Liver (tissue), 9 donors: ENCODE measurements around the gene GPATCH2. TPM values are rescaled to one million over a fixed set of nuclear protein-coding genes. Genes with fewer than 3 reads are reported as not detected.

Experiments used
- DNase-seq: peaks from one replicate; pipeline ENCODE4 v3.0.0-alpha.2; 2017; ENCODE audit warnings: low spot score
- H3K27ac ChIP-seq, 2 donors: one replicate each; pipeline ENCODE4 v1.7.0; 2013; ENCODE audit warnings: inconsistent platforms in 2 of 2, low read length in 2 of 2, control low read depth in 1 of 2, low read depth in 1 of 2, mild to moderate bottlenecking in 1 of 2
- H3K27me3 ChIP-seq, 4 donors: one replicate each; pipeline versions ENCODE4 v1.6.1 to v1.7.0; 2013; ENCODE audit warnings: low read length in 3 of 4, inconsistent platforms in 1 of 4, mild to moderate bottlenecking in 1 of 4, moderate library complexity in 1 of 4; ENCODE audit not compliant: control insufficient read depth in 4 of 4, insufficient read depth in 4 of 4
- H3K36me3 ChIP-seq, 4 donors: one replicate each; pipeline versions ENCODE4 v1.6.1 to v1.7.0; 2013; ENCODE audit warnings: low read length in 3 of 4, mild to moderate bottlenecking in 3 of 4, low read depth in 1 of 4, moderate library complexity in 1 of 4; ENCODE audit not compliant: control insufficient read depth in 4 of 4, insufficient read depth in 3 of 4
- H3K4me1 ChIP-seq, 4 donors: one replicate each; pipeline versions ENCODE4 v1.6.1 to v1.7.0; 2013; ENCODE audit warnings: low read length in 3 of 4, mild to moderate bottlenecking in 3 of 4, moderate library complexity in 1 of 4; ENCODE audit not compliant: control insufficient read depth in 4 of 4, insufficient read depth in 4 of 4
- H3K4me3 ChIP-seq, 3 donors: one replicate each; pipeline versions ENCODE4 v1.6.1 to v1.7.0; 2013; ENCODE audit warnings: low read length in 3 of 3, control low read depth in 1 of 3, low read depth in 1 of 3, mild to moderate bottlenecking in 1 of 3
- H3K9ac ChIP-seq, 2 donors: one replicate each; pipeline ENCODE4 v1.7.0; 2013; ENCODE audit warnings: low read length in 2 of 2, mild to moderate bottlenecking in 2 of 2, moderate library complexity in 2 of 2, control low read depth in 1 of 2, low read depth in 1 of 2
- H3K9me3 ChIP-seq, 4 donors: one replicate each; pipeline versions ENCODE4 v1.6.1 to v1.7.0; 2013; ENCODE audit warnings: low read length in 3 of 4; ENCODE audit not compliant: control insufficient read depth in 4 of 4
- EGR1 ChIP-seq, 2 donors: IDR thresholded peaks; 2 replicates each; pipeline ENCODE4 v1.6.1; 2016 to 2018; ENCODE audit warnings: antibody characterized with exemption in 2 of 2, low read depth in 2 of 2
- FOXA1 ChIP-seq: IDR thresholded peaks from 2 replicates; pipeline ENCODE4 v1.6.1; 2016; ENCODE audit warnings: antibody characterized with exemption
- FOXA2 ChIP-seq: IDR thresholded peaks from 2 replicates; pipeline ENCODE4 v1.6.1; 2016; ENCODE audit warnings: antibody characterized with exemption
- GABPA ChIP-seq, 2 donors: IDR thresholded peaks in 1 of 2; conservative IDR thresholded peaks in 1 of 2; 2 replicates each; pipeline ENCODE4 v1.6.1; 2016; ENCODE audit warnings: antibody characterized with exemption in 2 of 2, mild to moderate bottlenecking in 1 of 2, moderate library complexity in 1 of 2
- HNF4A ChIP-seq, 2 donors: conservative IDR thresholded peaks; 2 replicates each; pipeline ENCODE4 v1.6.1; 2016; ENCODE audit warnings: antibody characterized with exemption in 2 of 2, mild to moderate bottlenecking in 2 of 2
- HNF4G ChIP-seq: IDR thresholded peaks from 2 replicates; pipeline ENCODE4 v1.6.1; 2016; ENCODE audit warnings: antibody characterized with exemption
- JUND ChIP-seq, 2 donors: IDR thresholded peaks; 2 replicates each; pipeline ENCODE4 v1.6.1; 2016; ENCODE audit warnings: antibody characterized with exemption in 2 of 2
- NR2F2 ChIP-seq: IDR thresholded peaks from 2 replicates; pipeline ENCODE4 v1.6.1; 2016; ENCODE audit warnings: antibody characterized with exemption
- RXRA ChIP-seq, 2 donors: IDR thresholded peaks; 2 replicates each; pipeline ENCODE4 v1.6.1; 2017 to 2018; ENCODE audit warnings: antibody characterized with exemption in 2 of 2, mild to moderate bottlenecking in 1 of 2
- SP1 ChIP-seq: IDR thresholded peaks from 2 replicates; pipeline ENCODE4 v1.6.1; 2018; ENCODE audit warnings: antibody characterized with exemption, mild to moderate bottlenecking
- YY1 ChIP-seq: IDR thresholded peaks from 2 replicates; pipeline ENCODE4 v1.6.1; 2016; ENCODE audit warnings: antibody characterized with exemption, mild to moderate bottlenecking
- WGBS: extraction: QIAGEN DNeasy Blood & Tissue Kit; methylation state at CpG from one replicate; pipeline ENCODE4 v1.1.7; 2013; 5-methylcytosine and 5-hydroxymethylcytosine counted together
- polyA plus RNA-seq, 2 donors: library from polyadenylated mRNA; stranded (reverse) in 1 of 2; unstranded in 1 of 2; fragments of 200-250 nt in 1 of 2; fragments of >200 nt in 1 of 2; fragmentation: Nextera tagmentation in 1 of 2; extraction: Ambion mirVana in 1 of 2; gene quantifications; one replicate each; pipeline versions ENCODE4 v1.2.1 to v1.2.3, GENCODE V29; 2013 to 2015
- total RNA-seq, 2 donors: library from RNA; depleted of rRNA; stranded (reverse); fragments of >200 nt; gene quantifications; one replicate each; pipeline ENCODE4 v1.2.3, GENCODE V29; 2014
- TF ChIP-seq, protein P1 (sequence below): IDR thresholded peaks from 2 replicates; pipeline ENCODE4 v1.6.1; 2016; ENCODE audit warnings: antibody characterized with exemption
- TF ChIP-seq, protein P2 (sequence below): IDR thresholded peaks from 2 replicates; pipeline ENCODE4 v1.6.1; 2016; ENCODE audit warnings: antibody characterized with exemption
- TF ChIP-seq, protein P3 (sequence below): IDR thresholded peaks from 2 replicates; pipeline ENCODE4 v1.6.1; 2016; ENCODE audit warnings: antibody characterized with exemption, mild to moderate bottlenecking
- TF ChIP-seq, protein P4 (sequence below): fragments of 150-350 bp; IDR thresholded peaks from 2 replicates; pipeline ENCODE4 v1.5.1; 2017; ENCODE audit warnings: improper control_type of control experiment, low read depth, low read length; ENCODE audit not compliant: missing input control
- donor health status: healthy.
- donor health status: healthy.
- donor health status: healthy.
- donor health status: healthy.
- donor health status: healthy.

The GPATCH2 gene
- total and polyA plus RNA-seq, 4 donors, result 1.6 to 11.2 (median 5.8) TPM

DNA sequence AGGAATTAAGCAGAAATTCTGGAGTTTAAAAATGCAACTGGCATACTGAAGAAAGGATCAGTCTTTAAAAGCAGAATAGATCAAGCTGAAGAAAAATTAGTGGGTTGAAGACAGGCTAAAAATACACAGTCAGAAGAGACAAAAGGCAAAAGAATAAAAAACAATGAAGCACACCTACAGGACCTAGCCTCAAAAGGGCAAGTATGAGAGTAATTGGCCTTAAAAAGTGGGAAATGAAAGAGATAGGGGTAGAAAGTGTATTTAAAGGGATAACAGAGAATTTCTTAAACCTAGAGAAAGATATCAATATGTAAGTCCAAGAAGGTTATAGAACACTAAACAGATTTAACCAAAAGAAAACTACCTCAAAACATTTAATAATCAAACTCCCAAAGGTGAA is 152.4 kb downstream of the GPATCH2 start:
- TF ChIP-seq GABPA (IDR thresholded peaks at IDR 0.05 in 1 of 2, conservative IDR thresholded peaks at IDR 0.05 in 1 of 2) (no peak), EGR1 (IDR thresholded peaks at IDR 0.05; ENCODE audit: low read depth in 2 of 2) (no peak)
- Histone ChIP-seq H3K36me3 (no peaks in the 10 kb centered on the region), H3K4me1 (no peaks in the 10 kb centered on the region), H3K27me3 (no peaks in the 10 kb centered on the region), H3K9ac (no peak overlapping the region), H3K9me3 (no peaks in the 10 kb centered on the region), H3K4me3 (no peak overlapping the region), H3K27ac (no peak overlapping the region)
- DNase-seq, result no peak

DNA sequence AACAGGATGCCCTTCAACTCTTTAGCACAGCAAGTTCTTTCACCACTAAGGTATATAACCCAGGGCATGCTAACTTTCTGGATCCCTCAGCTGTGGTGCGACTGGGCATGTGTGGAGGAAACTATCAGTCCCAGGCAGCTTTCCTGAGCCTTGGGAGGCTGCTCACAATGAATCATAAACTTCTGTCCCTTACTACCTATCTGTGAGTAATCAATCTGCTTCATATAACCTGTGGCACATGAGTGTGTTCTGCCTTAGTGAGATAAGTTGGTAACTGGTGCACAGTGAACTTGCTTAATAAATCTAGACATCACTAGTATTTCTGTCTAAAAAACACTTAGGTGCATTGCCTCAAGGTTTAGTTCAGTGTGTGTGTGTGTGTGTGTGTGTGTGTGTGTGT is 158.0 kb downstream of the GPATCH2 start:
- WGBS, result 98% methylated on average over 1 of the region's 1 CpG
- DNase-seq, result no peak
- H3K4me1 ChIP-seq, result no peaks in the 10 kb centered on the region
- no peaks in the 10 kb centered on the region for H3K27me3 ChIP-seq
- H3K9me3 ChIP-seq, result no peaks in the 10 kb centered on the region
- no peak overlapping the region for H3K27ac ChIP-seq
- TF ChIP-seq, protein P1, sequence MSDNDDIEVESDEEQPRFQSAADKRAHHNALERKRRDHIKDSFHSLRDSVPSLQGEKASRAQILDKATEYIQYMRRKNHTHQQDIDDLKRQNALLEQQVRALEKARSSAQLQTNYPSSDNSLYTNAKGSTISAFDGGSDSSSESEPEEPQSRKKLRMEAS, result no peak
- TF ChIP-seq, protein P2, sequence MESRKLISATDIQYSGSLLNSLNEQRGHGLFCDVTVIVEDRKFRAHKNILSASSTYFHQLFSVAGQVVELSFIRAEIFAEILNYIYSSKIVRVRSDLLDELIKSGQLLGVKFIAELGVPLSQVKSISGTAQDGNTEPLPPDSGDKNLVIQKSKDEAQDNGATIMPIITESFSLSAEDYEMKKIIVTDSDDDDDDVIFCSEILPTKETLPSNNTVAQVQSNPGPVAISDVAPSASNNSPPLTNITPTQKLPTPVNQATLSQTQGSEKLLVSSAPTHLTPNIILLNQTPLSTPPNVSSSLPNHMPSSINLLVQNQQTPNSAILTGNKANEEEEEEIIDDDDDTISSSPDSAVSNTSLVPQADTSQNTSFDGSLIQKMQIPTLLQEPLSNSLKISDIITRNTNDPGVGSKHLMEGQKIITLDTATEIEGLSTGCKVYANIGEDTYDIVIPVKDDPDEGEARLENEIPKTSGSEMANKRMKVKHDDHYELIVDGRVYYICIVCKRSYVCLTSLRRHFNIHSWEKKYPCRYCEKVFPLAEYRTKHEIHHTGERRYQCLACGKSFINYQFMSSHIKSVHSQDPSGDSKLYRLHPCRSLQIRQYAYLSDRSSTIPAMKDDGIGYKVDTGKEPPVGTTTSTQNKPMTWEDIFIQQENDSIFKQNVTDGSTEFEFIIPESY, result no peak
- TF ChIP-seq, protein P3, sequence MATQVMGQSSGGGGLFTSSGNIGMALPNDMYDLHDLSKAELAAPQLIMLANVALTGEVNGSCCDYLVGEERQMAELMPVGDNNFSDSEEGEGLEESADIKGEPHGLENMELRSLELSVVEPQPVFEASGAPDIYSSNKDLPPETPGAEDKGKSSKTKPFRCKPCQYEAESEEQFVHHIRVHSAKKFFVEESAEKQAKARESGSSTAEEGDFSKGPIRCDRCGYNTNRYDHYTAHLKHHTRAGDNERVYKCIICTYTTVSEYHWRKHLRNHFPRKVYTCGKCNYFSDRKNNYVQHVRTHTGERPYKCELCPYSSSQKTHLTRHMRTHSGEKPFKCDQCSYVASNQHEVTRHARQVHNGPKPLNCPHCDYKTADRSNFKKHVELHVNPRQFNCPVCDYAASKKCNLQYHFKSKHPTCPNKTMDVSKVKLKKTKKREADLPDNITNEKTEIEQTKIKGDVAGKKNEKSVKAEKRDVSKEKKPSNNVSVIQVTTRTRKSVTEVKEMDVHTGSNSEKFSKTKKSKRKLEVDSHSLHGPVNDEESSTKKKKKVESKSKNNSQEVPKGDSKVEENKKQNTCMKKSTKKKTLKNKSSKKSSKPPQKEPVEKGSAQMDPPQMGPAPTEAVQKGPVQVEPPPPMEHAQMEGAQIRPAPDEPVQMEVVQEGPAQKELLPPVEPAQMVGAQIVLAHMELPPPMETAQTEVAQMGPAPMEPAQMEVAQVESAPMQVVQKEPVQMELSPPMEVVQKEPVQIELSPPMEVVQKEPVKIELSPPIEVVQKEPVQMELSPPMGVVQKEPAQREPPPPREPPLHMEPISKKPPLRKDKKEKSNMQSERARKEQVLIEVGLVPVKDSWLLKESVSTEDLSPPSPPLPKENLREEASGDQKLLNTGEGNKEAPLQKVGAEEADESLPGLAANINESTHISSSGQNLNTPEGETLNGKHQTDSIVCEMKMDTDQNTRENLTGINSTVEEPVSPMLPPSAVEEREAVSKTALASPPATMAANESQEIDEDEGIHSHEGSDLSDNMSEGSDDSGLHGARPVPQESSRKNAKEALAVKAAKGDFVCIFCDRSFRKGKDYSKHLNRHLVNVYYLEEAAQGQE, result no peak
- H3K36me3 ChIP-seq, result no peaks in the 10 kb centered on the region
- H3K9ac ChIP-seq, result no peak overlapping the region
- no peak overlapping the region for H3K4me3 ChIP-seq

DNA sequence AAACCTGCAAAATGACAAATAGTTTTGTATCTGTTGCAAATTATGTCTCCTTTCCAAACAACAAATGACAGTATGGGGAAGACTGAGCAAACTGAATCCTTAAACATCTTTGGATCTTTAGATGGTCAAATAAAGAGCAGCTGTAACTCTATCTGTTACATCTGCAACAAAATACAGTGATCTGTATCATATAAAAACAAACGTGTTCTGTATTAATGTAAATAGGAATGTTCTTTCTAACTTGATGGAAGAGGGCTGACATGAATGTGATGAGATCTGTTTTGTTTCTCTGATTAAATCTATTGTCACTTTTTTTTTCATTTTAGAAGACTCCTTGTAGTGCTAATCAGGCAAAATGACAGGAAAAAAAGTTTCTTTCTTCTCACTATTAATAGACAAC is 159.5 kb downstream of the GPATCH2 start:
- Histone ChIP-seq H3K27ac (no peak overlapping the region), H3K27me3 (no peaks in the 10 kb centered on the region), H3K4me1 (no peaks in the 10 kb centered on the region), H3K9me3 (no peaks in the 10 kb centered on the region), H3K9ac (no peak overlapping the region), H3K4me3 (no peak overlapping the region), H3K36me3 (no peaks in the 10 kb centered on the region)
- DNase-seq, result no peak
- 89% methylated on average over 1 of the region's 1 CpG for WGBS
- TF ChIP-seq FOXA2 (no peak), NR2F2 (no peak), SP1 (no peak), FOXA1 (no peak), RXRA (IDR thresholded peaks at IDR 0.05) (no peak), HNF4G (no peak), HNF4A (conservative IDR thresholded peaks at IDR 0.05) (no peak), EGR1 (IDR thresholded peaks at IDR 0.05; ENCODE audit: low read depth in 2 of 2) (no peak), JUND (IDR thresholded peaks at IDR 0.05) (no peak), GABPA (IDR thresholded peaks at IDR 0.05 in 1 of 2, conservative IDR thresholded peaks at IDR 0.05 in 1 of 2) (no peak), YY1 (no peak)
- TF ChIP-seq, protein P1, result no peak
- TF ChIP-seq, protein P2, result no peak
- TF ChIP-seq, protein P4, sequence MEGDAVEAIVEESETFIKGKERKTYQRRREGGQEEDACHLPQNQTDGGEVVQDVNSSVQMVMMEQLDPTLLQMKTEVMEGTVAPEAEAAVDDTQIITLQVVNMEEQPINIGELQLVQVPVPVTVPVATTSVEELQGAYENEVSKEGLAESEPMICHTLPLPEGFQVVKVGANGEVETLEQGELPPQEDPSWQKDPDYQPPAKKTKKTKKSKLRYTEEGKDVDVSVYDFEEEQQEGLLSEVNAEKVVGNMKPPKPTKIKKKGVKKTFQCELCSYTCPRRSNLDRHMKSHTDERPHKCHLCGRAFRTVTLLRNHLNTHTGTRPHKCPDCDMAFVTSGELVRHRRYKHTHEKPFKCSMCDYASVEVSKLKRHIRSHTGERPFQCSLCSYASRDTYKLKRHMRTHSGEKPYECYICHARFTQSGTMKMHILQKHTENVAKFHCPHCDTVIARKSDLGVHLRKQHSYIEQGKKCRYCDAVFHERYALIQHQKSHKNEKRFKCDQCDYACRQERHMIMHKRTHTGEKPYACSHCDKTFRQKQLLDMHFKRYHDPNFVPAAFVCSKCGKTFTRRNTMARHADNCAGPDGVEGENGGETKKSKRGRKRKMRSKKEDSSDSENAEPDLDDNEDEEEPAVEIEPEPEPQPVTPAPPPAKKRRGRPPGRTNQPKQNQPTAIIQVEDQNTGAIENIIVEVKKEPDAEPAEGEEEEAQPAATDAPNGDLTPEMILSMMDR, result no peak
